ENCODE results near the gene USP10.

USP10 gene

DNA sequence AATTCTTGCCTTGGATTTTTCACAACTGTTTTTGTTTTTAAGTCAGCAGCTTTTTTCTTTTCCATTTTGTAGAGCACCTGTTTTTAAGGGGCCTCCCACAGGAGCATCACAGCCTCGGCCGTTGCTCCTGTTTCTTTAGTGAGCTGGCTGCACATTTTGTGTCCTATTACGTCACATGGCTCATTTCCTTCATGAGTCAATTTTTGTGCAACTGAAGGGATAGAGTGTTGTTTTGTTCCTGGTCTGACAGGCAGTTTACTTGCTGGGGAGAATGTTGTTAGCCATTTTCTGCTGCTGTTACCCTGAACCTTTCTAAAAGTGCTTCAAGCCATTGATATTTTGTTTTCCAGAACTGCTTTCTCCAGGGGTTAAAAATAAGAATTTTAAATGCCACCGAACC is 75.0 kb downstream of the USP10 start:
- DNase-seq (ENCODE audit: low spot score): no peak

DNA sequence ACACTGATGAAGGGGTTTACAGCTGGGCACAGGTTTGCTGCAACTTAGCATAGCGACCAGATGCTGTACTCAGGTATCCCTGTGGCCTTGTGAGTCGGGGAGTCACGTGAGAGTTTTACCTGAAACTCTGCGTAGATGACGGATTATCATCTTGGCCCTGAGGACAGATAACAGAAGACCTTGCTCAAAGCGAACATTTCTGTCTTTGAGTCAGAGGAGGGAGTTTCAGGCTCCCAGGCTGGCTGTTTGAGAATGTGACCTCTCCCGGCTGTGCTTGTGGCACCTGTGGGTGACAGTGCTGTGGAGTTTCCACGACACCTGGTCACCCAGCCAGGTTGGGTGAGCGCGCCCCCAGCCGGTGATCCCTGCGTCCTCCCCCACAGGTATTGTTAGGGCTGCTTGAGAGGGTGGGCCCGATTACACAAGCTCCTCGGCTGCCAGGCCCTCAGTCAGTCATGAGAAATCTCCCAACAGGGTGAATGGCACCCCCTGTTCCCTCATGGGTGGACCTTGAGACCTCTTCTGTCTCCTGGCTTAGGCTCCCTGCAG is 75.5 kb downstream of the USP10 start:
- DNase-seq (ENCODE audit: low spot score): no peak

DNA sequence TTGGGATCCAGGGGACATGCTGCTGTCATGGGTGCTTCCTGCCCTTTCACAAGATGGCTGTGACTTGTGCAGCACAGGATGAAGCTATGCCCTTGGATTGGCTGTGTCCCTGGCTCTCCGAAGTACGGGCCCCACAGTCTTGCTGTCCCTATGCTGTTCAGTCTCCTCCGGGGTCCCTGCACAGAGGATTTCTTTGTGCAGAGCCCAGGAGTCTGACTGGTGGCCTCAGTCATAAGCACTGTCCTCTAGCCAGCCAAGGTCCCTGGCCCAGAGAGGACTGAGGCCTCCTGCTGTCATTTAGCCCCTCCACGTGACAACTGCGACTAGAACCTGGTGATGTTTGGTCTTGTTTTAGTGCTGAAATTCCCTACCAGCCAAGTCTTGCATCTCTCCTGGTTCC is 77.6 kb downstream of the USP10 start:
- DNase-seq (ENCODE audit: low spot score): no peak

DNA sequence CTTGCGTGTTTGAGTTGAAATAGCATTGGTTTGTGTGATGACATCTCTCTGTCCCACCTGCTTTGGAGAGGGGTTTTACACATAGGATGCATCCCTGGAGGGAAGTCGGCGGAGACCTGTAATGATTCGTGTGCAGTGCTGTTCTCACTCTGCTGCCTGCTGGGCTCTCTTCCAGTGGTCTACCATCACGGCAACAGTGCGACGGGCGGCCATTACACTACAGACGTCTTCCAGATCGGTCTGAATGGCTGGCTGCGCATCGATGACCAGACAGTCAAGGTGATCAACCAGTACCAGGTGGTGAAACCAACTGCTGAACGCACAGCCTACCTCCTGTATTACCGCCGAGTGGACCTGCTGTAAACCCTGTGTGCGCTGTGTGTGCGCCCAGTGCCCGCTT is 78.9 kb downstream of the USP10 start:
- DNase-seq (ENCODE audit: low spot score): no peak

DNA sequence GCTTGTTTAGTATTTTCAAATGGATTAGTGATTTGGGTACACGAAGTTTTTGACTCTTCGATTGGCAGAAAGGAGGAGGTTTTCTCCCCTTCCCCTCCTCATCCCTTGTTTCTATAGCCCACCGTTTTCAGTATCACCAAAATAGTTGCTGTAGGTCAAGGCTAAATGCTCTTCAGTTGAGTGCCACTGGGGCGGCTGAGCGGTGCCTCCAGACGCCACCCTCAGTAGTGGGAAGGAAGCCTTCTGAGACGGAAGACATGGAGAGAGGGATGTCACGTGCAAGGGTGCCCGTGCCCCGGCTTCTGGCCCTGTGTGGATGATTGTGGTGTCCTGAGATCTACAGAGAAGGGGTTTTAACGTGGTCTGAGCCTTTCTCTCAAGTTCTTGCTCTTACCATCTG is 80.3 kb downstream of the USP10 start:
- DNase-seq (ENCODE audit: low spot score): no peak

DNA sequence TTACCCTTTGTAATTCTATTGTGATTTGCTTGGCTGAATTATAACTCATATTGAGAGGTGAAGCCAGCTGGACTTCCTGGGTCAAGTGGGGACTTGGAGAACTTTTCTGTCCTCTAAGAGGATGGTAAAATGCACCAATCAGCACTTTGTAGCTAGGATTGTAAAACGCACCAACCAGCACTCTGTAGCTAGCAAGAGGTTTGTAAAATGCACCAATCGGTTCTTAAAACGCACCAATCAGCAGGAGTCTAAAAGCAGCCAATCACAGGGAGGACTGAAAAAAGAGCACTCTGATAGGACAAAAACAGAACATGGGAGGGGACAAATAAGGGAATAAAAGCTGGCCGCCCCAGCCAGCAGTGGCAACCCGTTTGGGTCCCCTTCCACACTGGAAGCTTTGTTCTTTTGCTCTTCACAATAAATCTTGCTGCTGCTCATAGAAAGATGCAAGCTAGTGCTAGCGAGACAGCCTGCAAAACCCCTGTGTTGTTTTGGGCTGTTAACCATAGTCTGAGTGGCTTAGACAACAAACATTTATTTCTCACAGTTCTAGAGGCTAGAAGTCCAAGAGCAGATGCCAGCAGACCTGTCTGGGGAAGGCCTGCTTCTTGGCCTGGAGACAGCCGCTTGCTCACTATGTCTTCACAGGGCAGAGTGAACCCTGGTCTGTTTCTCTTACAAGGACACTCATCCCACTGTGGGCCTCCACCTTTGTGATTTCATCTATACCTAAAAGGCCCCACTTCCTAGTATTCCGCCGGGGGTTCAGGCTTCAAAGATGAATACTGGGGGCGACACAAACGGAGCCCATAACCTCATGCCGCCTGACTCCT is 81.0 kb downstream of the USP10 start:
- DNase-seq (ENCODE audit: low spot score): no peak

DNA sequence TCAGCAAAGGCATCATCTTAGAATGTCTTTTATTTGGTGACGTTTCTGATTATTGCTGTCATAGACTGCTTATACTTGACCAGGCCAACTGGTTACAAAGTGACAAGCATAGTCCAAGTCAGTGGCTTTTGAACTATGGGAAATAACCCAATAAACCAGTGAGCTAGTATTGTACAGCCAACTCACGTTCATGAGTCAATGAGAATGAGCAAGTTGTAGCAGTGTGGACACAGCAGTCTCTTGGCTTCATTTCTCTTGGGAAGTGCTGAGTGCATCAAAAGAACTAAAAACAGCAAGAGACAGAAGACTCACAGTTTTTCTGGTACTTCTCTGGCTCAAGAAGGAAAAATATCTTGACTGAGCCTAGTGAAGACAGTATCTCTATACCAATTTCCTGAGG is 83.0 kb downstream of the USP10 start:
- no peak for DNase-seq (ENCODE audit: low spot score)

DNA sequence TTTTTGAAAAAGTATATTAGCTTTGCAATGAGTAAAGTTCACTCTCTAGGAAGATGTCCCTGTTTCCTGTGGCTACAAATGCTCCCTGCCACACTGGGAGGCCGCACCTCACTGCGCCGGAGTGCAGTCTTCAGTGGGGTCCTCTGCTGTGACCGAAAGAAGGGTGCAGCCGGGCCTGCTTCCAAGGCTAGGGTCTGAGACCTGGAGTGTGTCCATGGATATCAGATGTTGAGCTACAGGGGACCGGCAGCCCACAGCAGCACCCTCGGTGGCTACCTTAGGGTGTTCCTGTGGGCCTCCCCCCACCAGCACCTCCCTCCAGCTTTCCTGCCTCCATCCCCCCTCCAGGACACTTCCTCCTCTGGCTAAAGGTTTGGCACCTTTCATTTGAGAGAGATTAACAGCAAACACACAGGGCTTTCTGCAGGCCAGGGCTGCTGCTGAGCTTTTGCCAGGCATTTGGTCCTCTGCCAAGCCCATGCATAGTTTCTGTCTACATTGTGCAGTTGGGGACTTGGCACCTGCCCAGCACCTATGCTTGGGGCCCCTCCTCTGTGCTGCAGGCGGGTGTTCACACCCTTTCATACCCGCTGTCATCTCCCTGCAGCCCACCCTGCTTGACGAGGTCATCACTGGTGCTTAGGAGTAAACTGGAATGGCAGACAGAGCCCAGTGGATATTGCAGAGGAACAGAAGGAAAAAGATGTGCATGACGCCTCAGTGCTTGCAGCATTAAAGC is 86.2 kb downstream of the USP10 start:
- DNase-seq (ENCODE audit: low spot score): no peak

DNA sequence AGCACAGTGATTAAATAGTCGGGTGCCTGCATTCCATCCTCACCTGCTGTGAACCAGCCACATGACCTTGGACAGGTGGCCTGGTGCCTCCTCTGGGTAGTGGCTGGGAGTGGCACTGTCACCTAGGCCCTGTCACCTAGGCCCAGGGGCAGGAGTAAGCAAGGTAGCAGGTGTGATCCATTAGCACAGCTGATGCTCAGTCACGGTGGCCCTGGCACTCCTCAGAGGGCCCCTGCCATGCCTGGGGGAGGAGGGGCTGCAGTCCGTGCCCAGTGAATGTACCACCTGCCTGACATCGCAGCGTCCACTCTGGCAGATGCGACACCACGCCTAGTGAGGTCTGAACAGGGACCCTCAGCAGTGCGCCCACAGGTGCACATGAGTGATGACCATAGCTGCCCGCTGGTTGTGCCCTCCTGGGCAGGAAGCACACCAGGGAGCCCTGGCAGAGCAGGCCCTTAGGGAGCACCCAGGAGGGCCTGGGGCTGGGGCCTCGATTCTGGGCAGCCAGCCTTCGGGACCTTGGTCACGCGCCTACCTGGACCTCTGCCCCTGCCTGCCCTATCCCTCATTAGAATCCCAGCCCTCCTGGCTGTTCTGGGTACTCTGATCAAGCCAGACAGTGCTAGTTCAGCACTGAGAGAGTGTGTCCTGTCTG is 86.9 kb downstream of the USP10 start:
- DNase-seq (ENCODE audit: low spot score): no peak

DNA sequence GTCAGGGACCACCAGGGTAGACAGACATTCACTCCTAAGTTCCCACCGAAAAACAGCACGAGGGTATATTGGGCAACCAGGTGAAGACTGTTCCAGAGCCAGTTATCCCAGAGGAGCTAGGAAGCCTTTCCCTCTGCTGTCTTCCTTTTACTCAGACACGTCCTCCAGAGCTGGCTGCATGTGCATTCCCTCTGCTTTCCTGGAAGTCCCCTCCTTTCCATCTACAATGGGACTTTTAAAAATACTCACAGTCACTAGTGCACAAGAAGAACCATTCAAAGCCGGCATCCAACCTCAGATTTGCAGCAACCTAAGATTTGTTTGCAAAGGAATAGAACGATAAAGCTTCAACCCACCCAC is 87.4 kb downstream of the USP10 start:
- DNase-seq (ENCODE audit: low spot score): no peak

DNA sequence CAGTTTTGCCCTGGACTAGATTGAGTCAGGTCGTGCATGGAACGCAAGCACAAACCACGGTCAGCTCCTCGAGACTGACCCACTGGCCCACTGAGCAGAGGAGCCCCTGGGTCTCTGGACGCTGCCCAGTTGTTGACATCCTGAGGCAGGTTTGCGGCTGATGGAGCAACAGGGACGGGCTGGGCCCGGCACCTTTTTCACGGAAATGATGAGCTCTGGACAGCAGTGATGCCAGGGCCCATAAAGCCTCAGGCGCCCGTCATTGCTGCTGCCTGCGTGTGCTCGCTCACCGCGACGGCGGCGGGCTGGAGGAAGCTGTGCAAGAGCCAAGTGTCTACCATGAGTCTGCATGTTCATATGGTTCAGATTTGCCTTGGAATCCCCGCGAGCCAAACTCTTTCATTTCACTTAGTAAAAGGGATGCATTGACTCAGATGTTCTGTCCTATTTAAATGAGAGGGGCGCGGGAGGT is 89.2 kb downstream of the USP10 start:
- DNase-seq (ENCODE audit: low spot score): no peak

DNA sequence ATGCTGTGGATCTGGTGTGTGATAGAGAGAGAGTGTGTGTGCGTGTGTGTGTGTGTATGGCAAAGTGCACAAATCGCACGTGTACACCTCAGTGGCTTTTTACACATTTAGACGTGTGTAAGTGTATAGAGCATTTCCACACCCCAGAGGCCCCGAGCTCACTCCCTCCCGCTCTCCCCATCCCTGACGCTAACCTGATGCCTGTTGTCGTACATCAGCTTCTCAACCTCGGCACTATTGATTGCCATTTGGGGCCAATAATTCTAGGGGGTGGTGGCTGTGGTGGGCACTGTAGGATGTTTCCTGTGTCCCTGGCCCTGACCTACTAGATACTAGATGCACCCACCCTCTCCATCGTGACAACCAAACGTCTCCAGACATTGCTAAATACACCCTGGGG is 89.6 kb downstream of the USP10 start:
- DNase-seq (ENCODE audit: low spot score): no peak

DNA sequence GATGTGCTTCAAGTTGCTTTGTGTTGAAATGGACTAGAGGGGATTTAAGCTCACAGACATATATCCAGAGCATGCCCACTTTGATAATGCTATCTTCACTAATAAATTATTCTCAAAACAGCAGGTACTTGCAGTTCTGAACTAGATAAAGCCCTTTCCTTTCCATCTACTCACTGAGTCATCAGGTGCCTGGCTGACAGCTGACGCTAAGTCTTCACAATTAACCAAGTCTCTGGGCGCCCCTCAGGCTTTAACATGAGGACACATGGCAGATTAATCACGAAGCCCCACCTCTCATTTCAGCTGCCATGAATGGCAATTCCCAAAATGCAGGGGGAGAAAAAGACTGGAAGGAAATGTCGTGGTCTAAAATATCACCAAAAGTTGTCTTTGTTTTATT is 90.5 kb downstream of the USP10 start:
- DNase-seq (ENCODE audit: low spot score): no peak

DNA sequence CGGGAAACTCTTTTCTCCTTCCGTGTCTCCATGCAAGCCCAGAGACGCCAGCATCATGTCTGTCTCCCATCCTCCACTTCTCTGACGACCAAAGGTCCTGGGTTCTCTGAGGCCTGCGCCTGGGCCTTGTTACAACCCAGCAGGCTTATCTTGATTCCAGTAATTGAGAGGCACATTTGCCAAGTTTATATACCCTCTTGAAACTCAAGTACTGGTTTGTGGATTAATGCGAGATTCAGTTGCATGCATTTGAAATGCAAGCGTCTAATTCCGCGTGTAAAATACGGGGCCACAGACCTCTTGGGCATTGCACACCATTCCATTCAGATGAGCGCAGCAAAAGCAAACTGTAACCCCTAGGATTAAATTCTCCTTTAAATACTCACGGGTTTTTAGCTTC is 91.3 kb downstream of the USP10 start:
- DNase-seq (ENCODE audit: low spot score): no peak

DNA sequence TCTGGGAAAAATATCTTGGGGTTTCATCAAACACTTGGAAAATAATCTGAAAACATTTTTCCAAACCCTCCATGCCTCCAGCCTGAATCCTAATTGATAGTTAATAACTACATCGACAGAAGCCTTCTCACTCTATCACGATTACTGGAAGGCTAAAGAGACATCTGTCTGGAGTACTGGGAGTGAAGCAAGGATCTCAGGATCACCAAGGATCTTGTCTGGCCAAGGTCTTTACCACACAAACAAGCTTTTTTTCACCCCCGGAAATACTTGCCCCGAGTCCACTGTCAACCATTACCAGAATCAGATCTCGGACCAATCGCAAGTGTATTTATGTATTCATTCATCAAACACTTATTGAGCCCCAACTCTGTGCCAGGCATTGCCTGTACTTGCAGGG is 91.7 kb downstream of the USP10 start:
- DNase-seq (ENCODE audit: low spot score): no peak

DNA sequence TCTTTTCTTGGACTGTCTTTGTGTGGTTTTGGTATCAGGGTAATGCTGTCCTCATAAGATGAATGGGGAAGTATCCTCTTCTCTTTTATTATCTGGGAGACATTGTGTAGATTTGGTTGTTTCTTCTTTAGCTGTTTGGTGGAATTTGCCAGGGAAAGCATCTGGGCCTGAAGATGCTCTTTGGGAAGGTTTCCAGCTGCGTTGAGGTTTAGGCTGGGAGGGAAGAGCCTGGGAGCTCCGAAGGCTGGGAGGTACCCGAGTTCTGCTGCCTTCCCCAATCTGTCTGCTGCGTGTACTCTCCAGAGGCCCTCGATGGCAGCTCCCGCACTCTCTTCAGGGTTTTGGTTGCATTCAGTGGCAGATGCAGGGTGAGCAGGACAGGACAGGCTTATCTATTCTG is 94.4 kb downstream of the USP10 start:
- DNase-seq (ENCODE audit: low spot score): no peak

DNA sequence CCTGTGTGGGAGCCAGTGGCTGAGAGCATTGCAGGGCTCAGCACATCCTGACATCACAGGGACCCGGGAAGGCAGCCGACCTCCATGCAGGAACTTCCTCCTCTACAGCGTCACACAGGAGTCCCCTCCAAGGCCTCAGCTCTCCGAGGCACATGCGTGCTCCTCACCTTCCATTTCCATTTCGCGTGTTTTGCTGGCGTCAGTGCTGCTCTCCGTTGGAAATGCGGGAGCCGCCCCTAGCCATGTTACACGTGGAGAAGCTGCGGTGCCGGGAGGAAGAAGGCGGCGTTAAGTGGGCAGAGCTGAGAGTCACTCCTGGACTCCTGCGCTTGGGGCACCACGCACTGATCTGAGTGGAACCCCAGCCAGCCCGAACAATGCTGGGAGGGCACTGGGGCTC is 94.8 kb downstream of the USP10 start:
- DNase-seq (ENCODE audit: low spot score): no peak

DNA sequence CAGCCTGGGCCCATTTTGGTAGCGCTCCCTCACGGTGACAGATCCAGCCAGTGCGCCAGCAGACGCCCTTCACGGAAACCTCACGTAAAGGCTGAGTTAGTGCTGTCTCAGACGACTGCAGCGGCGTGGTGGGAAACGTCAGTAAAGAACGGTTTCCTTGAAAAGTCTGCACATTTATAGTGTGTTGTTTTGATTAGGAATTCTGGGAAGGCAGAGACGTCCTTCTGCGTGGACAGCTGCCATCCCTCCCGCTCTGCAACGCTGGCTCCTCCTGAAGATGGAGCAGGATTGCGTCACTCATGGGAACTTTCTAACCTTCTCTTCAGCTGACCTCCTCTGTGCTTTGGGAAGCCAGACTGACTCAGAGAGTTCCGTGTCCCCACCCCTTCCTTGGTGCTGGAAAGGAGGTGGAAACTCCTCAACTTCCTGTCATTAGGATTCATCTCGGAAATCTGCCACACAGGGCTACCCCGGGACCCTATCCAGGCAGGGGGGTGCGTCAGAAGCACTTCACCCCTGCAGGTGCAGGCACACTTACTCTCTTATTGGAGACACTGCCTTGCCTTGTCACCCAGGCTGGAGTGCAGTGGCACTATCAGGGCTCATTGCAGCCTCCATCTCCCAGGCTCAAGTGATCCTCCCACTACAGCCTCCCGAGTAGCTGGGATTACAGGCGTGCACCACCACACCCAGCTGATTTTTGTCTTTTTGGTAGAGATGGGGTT is 95.7 kb downstream of the USP10 start:
- no peak for DNase-seq (ENCODE audit: low spot score)

DNA sequence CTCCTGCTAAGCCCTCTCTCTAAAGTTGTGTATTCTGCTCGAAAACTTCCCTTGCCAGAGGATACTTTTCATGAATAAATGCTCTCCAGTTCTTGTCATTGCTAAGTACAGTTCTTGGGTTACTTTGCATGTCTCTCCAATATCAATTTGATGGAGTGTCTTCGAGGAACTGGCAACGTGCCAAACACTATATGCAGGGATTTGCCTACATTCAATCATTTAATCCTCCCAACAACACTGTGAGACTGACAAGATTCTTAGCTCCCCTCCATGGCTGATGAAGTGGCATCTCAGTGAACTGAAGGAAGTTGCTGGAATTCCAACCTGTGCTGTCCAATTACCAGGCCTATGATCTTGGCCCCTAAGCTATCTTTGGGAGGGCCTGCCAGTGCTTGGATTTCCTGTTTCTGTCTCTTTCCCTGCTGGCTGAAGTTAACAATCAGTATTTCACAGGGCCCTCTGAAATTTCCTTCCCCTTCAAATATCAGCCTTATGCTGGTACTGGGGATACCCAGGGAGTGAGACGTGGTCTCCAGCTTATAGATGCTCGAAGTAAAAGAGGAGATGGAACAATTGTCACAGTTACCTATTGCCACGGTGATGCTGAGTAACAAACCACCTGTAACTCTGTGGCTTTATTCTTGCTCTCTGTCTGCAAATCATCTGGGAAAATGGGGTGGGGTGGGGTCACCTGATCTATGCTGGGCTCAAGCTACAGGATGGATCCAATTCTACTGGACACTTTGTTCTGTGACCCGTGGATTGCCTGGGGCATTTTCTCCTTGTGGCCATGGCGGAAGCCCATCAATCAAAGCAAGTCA is 100.6 kb downstream of the USP10 start:
- no peak for DNase-seq (ENCODE audit: low spot score)

DNA sequence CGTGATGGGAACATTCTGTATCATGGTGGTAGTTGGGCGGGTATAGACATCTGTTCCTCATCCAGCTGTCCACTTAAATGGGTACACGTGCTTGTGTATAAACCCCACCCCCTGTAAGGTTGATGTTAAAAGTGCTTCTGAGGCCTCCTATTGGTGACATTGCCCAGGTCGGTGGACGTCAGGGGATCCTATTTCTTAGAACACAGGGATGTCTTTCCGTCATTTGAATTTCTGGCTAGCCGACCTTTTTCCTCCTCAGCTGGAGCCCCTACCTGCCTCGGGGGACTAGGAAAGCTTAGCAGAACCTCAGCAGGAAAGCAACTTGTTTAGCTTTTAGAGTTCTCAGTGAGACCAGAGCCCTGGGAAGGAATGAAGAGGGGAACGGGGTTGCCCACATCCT is 103.3 kb downstream of the USP10 start:
- DNase-seq (ENCODE audit: low spot score): no peak

DNA sequence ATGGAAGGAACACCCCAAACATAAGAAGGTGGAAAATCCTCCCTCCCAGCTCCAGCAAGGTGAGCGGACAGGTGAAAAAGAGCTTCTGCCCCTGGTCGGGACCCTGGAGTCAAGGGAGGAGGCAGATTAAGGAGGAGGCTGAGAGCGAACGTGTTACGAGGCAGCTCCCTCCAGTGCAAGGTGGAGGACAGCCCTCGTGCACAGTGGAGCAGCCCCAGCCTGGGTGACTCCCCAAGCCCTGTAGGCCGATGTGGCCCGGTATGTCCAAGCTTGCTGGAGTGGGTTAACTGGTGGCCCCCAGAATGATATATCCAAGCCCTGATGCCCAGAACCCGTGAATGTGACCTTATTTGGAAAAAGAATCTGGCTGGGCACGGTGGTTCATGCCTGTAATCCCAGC is 104.5 kb downstream of the USP10 start:
- DNase-seq (ENCODE audit: low spot score): no peak

Measured in COLO829 (cell line).